HCT116 (cell line): ENCODE data around the gene IFNL2. TPM values are rescaled to one million over a fixed set of nuclear protein-coding genes. Genes with fewer than 3 reads are reported as not detected.

Source experiments
- ATAC-seq: fragments of 200-7000 bp; cut with Tn5 transposase; 2 replicates; pipeline ENCODE4 v1.9.1; 2020; ENCODE audit warnings: mild to moderate bottlenecking, moderate library complexity
- BruUV-seq: library from RNA; stranded (reverse); fragments of 400-500 nt; replicated peaks from 2 replicates; lab custom pipeline; 2021; lab: Mats Ljungman, UMichigan
- CTCF ChIA-PET: fragments of 300-600 bp; sonication (Branson Sonifier 250); formaldehyde crosslinking; loops from one replicate; lab custom pipeline; 2021; ENCODE audit warnings: antibody characterized with exemption; lab: Charles Lee
- POLR2A ChIA-PET: fragments of 300-600, 350-600 bp; sonication (Branson Sonifier 250); formaldehyde crosslinking; loops from one replicate; lab custom pipeline; 2021; ENCODE audit warnings: antibody characterized with exemption; lab: Charles Lee
- RAD21 ChIA-PET, 2 experiments: fragments of 300-600 bp; sonication (Branson Sonifier 250); formaldehyde crosslinking; loops; one replicate each; lab custom pipeline; 2023; ENCODE audit warnings: low total read pairs in 2 of 2; ENCODE audit not compliant: uncharacterized antibody in 2 of 2, unreplicated experiment in 2 of 2, low non-redundant PET in 1 of 2; lab: Charles Lee
- DNase-seq: peaks from one replicate; pipeline ENCODE4 v3.0.0-alpha.2; 2010; ENCODE audit warnings: low read depth, low spot score
- H2AFZ ChIP-seq: fragments of 200-600 bp; shearing (Covaris generic), sonication (generic); 2 replicates; pipeline ENCODE4 v1.6.1; 2017; ENCODE audit warnings: low read depth, mixed run types, mixed read lengths, antibody characterized with exemption, low read length; ENCODE audit not compliant: poor library complexity, severe bottlenecking
- H3K27ac ChIP-seq: 2 replicates; pipeline ENCODE4 v1.5.1; 2012; ENCODE audit warnings: low read depth, low read length
- H3K27me3 ChIP-seq: fragments of 200-600 bp; sonication (generic); 2 replicates; pipeline ENCODE4 v1.6.1; 2016; ENCODE audit warnings: mixed run types, low read length, mixed read lengths; ENCODE audit not compliant: insufficient read depth
- H3K36me3 ChIP-seq, 2 experiments: fragments of 200-500 bp in 1 of 2; fragments of 200-600 bp in 1 of 2; sonication (Bioruptor generic) in 1 of 2; sonication (generic) in 1 of 2; 2 replicates each; pipeline versions ENCODE4 v1.5.1 to v1.6.1; 2014 to 2016; ENCODE audit warnings: low read length in 2 of 2, inconsistent platforms in 1 of 2, mixed read lengths in 1 of 2, mixed run types in 1 of 2; ENCODE audit not compliant: insufficient read depth in 2 of 2, control insufficient read depth in 1 of 2
- H3K4me1 ChIP-seq, 2 experiments: fragments of 200-600 bp in 1 of 2; sonication (generic) in 1 of 2; 2 replicates each; pipeline versions ENCODE4 v1.5.1 to v1.6.1; 2012 to 2017; ENCODE audit warnings: low read length in 2 of 2, inconsistent platforms in 1 of 2, mild to moderate bottlenecking in 1 of 2, mixed read lengths in 1 of 2, mixed run types in 1 of 2, moderate library complexity in 1 of 2; ENCODE audit not compliant: insufficient read depth in 2 of 2, control insufficient read depth in 1 of 2
- H3K4me2 ChIP-seq: fragments of 200-600 bp; sonication (generic); 2 replicates; pipeline ENCODE4 v1.6.1; 2017; ENCODE audit warnings: mixed run types, low read length, mixed read lengths
- H3K4me3 ChIP-seq, 2 experiments: fragments of 200-600 bp in 1 of 2; sonication (generic) in 1 of 2; replicated peaks in 1 of 2; 2 replicates each; pipeline ENCODE4 v1.5.1; 2011 to 2016; ENCODE audit warnings: low read length in 2 of 2, control low read depth in 1 of 2, low read depth in 1 of 2, mild to moderate bottlenecking in 1 of 2, mixed read lengths in 1 of 2, mixed run types in 1 of 2
- H3K79me2 ChIP-seq: fragments of 200-600 bp; sonication (generic); 2 replicates; pipeline ENCODE4 v1.6.1; 2017; ENCODE audit warnings: mild to moderate bottlenecking, mixed run types, low read length, moderate library complexity, mixed read lengths; ENCODE audit not compliant: insufficient read depth
- H3K9ac ChIP-seq: fragments of 200-600 bp; sonication (generic); 2 replicates; pipeline ENCODE4 v1.6.1; 2016; ENCODE audit warnings: low read length, mixed read lengths
- H3K9me2 ChIP-seq: fragments of 200-600 bp; sonication (generic), shearing (Covaris generic); 2 replicates; pipeline ENCODE4 v1.6.1; 2017; ENCODE audit warnings: mixed run types, mild to moderate bottlenecking, moderate library complexity; ENCODE audit not compliant: insufficient read depth
- H3K9me3 ChIP-seq, 2 experiments: fragments of 200-500 bp in 1 of 2; fragments of 200-600 bp in 1 of 2; sonication (Bioruptor generic) in 1 of 2; sonication (generic) in 1 of 2; 2 replicates each; pipeline ENCODE4 v1.6.1; 2014 to 2017; ENCODE audit warnings: low read length in 2 of 2, mixed read lengths in 2 of 2, inconsistent platforms in 1 of 2, low read depth in 1 of 2, mild to moderate bottlenecking in 1 of 2, mixed run types in 1 of 2, moderate library complexity in 1 of 2; ENCODE audit not compliant: control insufficient read depth in 1 of 2, insufficient read depth in 1 of 2
- H4K20me1 ChIP-seq: fragments of 200-600 bp; sonication (generic), shearing (Covaris generic); 2 replicates; pipeline ENCODE4 v1.6.1; 2017; ENCODE audit warnings: mixed run types, mild to moderate bottlenecking, moderate library complexity; ENCODE audit not compliant: insufficient read depth
- CEBPB ChIP-seq: IDR thresholded peaks from 2 replicates; pipeline ENCODE4 v1.6.1; 2012; ENCODE audit warnings: low read depth
- CTCF ChIP-seq, 3 experiments: fragments of 200-600 bp in 1 of 3; sonication (generic) in 1 of 3; IDR thresholded peaks in 2 of 3; conservative IDR thresholded peaks in 1 of 3; 2 replicates each; pipeline ENCODE4 v1.5.1; 2012 to 2017; ENCODE audit warnings: low read depth in 2 of 3, low read length in 2 of 3, antibody characterized with exemption in 1 of 3, borderline replicate concordance in 1 of 3, control low read depth in 1 of 3, mild to moderate bottlenecking in 1 of 3, mixed read lengths in 1 of 3, mixed run types in 1 of 3, moderate library complexity in 1 of 3; ENCODE audit not compliant: insufficient read depth in 1 of 3
- EZH2 ChIP-seq: fragments of 200-600 bp; sonication (generic); IDR thresholded peaks from 2 replicates; pipeline ENCODE4 v1.6.1; 2017; ENCODE audit warnings: antibody characterized with exemption, mixed run types
- MAX ChIP-seq: IDR thresholded peaks from 2 replicates; pipeline ENCODE4 v1.6.1; 2012
- ZFX ChIP-seq: fragments of 450-650 bp; IDR thresholded peaks from 2 replicates; pipeline ENCODE4 v1.6.1; 2017
- intact Hi-C: fragments of 100-400 bp; cut with micrococcal nuclease; formaldehyde crosslinking; loops from 2 replicates; pipeline ENCODE4 v1.10.0; 2022
- total RNA-seq: library from RNA; stranded (reverse); gene quantifications from one replicate; pipeline ENCODE4 v1.2.1, GENCODE V29; 2021; ENCODE audit not compliant: unreplicated experiment

Gene IFNL2
- total RNA-seq, 1 experiment from 2014 or later: not detected

GRCh38 chr19:39299832-39300231, 31.6 kb downstream of the IFNL2 start:
- H3K4me2 ChIP-seq: no peak overlapping the region
- H3K9ac ChIP-seq: no peak overlapping the region
- no TSS peak for BruUV-seq
- ChIA-PET RAD21 (no interaction called here), CTCF (no interaction called here), POLR2A (no interaction called here)
- TF ChIP-seq MAX: no peak
- no peak for TF ChIP-seq CTCF (IDR thresholded peaks at IDR 0.05 in 2 of 3, conservative IDR thresholded peaks at IDR 0.05 in 1 of 3; ENCODE audit: borderline replicate concordance in 1 of 3, insufficient read depth in 1 of 3, low read depth in 2 of 3, low read length in 2 of 3)
- TF ChIP-seq EZH2: no peak
- H3K27ac ChIP-seq: no peak overlapping the region
- intact Hi-C loops: no loop called here
- no peaks in the 10 kb centered on the region for H3K9me3 ChIP-seq
- no peak overlapping the region for H3K4me3 ChIP-seq
- no peaks in the 10 kb centered on the region for H3K79me2 ChIP-seq
- H2AFZ ChIP-seq: no peak overlapping the region
- H3K27me3 ChIP-seq: no peaks in the 10 kb centered on the region
- no peaks in the 10 kb centered on the region for H4K20me1 ChIP-seq
- ATAC-seq: no peak
- no peak for DNase-seq
- no peaks in the 10 kb centered on the region for H3K9me2 ChIP-seq
- H3K4me1 ChIP-seq: peaks cover 9 to 10% of the 10 kb centered on the region in 2 experiments
- H3K36me3 ChIP-seq: no peaks in the 10 kb centered on the region

- H3K4me1 ChIP-seq: peaks cover 9 to 10% of the 10 kb centered on the region in 2 experiments
- ATAC-seq (no peak), DNase-seq (no peak)
- no peaks in the 10 kb centered on the region for H3K36me3 ChIP-seq
- H3K9ac ChIP-seq: no peak overlapping the region
- intact Hi-C loops: no loop called here
- CTCF ChIA-PET: no interaction called here
- H3K4me2 ChIP-seq: no peak overlapping the region
- no peak for TF ChIP-seq CEBPB
- TF ChIP-seq ZFX: no peak
- RAD21 ChIA-PET: no interaction called here
- H3K9me2 ChIP-seq: no peaks in the 10 kb centered on the region
- H2AFZ ChIP-seq: no peak overlapping the region
- no TSS peak for BruUV-seq
- H3K27me3 ChIP-seq: no peaks in the 10 kb centered on the region
- POLR2A ChIA-PET: interaction anchor here (0.7 kb wide), 1 partner anchor 9 kb away, joined by 3 read pairs; no protein-coding TSS in a partner anchor
- no peaks in the 10 kb centered on the region for H3K9me3 ChIP-seq
- H4K20me1 ChIP-seq: no peaks in the 10 kb centered on the region
- H3K79me2 ChIP-seq: no peaks in the 10 kb centered on the region
- H3K27ac ChIP-seq: no peak overlapping the region
- no peak overlapping the region for H3K4me3 ChIP-seq
Measured at GRCh38 chr19:39301021-39301420, 32.8 kb downstream of the IFNL2 start.
